GM18517 (cell line): ENCODE measurements around the gene LILRB3.
"Not testable (repeated sequence)": the region's sequence is repeated elsewhere in the genome, so short reads cannot be mapped to it uniquely, and the experiment has no call there.

ENCODE experiments used
- ATAC-seq: cut with Tn5 transposase; IDR thresholded peaks from one replicate; pipeline ENCODE4 v1.9.1; 2021; ENCODE audit warnings: mild to moderate bottlenecking, moderate library complexity; ENCODE audit not compliant: unreplicated experiment

Gene LILRB3

DNA sequence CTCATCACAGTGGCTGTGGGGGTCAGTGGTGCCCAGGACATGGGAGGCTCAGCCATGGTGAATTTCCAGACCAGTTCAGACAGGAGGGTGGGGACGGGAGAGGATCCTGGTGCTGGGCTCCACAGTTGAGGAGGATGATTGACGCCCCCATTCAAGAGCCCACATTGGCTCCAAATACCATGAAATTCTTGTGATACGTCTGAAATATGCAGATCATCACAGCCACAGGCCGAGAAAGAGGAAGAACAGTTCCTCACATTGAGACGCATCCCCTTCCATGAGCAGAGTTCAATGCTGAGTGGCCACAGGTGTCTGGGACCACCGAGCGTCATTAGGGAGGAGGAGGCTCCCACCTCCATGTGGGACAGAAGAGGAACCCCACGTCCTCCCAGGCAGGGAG, 21.0 kb upstream of the LILRB3 start:
- not testable (repeated sequence) for ATAC-seq

DNA sequence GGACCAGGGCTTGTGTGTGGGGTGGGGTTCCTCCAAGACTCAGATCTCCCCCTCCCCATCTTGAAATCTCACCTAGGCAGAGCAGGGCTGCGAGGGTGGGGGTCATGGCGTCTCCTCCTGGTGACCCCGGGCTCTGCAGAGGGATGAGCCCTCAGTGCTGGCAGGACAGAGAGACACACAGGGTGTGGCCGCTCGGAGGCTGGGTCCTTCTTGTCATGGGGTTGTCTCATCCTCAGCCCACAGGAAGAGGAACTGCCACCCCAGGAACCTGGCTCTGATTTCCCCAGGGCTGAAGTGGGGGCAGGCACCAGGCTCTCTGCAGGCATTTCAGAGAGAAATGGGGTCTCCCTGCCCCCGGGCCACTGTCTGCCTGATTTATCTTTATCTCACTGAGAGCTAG, 19.8 kb upstream of the LILRB3 start, which contains the start of gene LILRA6:
TSS of gene LILRA6 (minus strand) at position 145 of the 400 bp plus-strand sequence.
- ATAC-seq, result not testable (repeated sequence)

DNA sequence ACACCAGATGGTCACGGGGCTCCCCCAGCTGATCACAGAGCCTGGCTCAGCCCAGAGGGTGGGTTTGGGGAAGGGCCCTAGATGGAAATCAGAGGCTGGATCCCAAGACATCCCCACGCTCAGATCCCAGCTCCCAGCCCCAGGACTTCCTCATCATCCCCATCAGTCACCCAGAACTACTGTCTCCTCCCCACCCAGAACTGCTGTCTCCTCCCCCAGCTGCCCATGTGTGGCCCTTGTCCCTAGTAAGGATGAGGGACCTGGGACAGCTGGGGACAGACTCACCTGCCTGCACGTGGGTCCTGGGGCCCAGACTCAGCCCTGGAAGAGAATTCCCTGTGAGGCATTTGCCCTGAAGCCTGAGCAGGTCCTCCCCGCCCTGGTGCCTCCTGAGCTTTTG, 19.4 kb upstream of the LILRB3 start:
- ATAC-seq, result not testable (repeated sequence)

DNA sequence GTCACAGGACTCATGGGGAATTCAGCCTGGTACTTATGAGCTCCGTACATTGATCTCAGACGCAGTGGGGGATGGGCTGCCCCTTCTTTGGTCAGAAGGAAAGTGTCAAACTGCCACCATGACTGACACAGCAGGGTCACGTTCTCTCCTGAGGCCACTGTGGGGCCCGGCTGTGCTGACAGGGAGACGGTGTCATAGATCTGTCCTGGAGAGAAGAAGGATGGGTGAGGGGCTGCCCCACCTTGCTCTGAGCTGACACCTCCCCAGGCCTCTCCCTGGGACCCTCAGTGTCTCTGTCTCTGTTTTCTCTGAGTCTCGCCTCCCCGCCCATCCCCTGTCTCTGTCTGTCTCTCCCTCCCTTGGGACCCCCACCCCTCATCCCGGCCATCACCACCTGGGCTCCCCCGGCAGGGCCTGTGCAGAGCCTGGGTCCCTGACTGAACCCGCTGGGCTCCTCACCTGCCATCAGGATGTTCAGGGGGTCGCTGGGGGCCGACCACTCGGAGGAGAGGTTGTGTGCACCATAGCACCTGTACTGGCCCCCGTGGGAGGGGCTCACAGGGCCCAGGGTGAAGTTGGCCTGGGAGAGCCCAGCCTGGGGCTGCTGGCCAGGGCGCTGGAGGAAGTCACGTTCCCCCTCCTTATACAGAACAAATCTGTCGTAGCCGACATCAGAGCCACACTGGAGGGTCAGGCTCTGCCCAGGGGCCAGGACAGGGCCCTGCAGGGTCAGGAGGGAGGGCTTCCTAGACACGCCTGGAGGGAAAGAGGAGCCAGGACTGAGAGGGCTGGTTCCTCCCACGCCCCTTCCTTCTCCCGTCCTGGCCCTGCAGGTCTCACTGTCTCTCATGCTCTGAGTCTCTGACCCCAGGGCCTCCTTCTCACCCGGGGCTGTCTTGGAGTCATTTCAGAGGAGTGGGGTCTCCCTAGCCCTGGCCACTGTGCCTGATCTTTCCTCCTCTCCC, 17.8 kb upstream of the LILRB3 start:
- not testable (repeated sequence) for ATAC-seq

DNA sequence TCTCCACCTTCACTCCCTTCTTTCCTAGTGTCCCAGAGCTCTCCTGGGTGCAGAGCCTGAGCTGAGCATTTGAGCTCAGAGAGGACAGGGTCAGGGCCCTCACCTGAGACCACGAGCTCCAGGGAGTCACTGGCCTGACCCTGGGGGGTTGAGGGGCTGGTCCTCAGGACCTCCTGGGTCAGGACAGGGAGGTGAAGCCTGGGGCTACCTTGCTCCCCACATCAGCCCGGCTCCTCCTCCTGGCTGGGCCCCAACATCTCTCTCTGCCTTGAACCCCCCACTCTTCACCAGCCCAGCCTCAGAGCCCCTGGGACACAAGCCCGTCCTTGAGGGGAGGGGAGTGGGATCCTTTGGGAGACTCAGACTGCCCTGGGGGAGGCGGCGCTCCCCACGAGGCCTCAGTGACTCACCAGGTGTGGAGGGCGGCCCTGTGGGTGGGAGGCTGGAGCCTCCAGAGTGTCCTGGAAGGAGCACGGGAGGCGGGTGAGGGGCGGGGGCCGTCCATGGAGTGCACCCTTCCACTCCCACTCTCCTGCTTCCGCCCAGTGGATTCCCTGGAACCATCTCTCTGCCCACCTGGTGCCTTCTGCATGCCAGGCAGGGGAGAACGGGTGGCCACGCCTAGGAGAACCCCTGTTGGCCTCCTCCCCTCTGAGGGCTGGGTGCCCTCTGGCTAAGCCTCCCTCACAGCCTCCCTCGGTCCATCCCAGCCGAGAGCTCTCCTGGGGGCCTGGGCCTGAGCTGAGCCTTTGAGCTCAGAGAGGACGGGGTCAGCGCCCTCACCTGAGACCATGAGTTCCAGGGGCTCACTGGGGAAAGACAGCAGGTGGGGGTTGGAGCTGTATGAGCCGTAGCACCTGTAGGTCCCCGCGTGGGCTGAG, 16.9 kb upstream of the LILRB3 start:
- ATAC-seq, result not testable (repeated sequence)

DNA sequence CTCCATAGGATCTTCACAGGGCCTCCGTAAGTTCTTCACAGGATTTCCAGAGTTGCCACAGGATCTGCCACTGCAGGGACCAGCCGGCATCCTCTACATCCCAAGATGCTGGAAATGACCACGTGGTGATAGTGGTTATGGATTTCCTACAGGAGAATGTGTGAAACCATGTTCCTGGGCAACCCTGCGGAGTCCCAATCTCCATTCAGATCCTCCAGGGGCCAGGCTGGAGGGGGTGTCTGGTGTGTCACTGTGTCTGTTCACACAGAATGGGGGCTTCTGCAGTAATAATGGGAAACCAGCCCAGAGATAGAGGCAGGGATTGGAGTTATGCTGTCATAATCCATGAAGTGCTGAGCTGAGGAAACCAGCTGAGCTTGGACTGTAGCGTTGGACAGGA, 11.1 kb upstream of the LILRB3 start:
- no peak for ATAC-seq

DNA sequence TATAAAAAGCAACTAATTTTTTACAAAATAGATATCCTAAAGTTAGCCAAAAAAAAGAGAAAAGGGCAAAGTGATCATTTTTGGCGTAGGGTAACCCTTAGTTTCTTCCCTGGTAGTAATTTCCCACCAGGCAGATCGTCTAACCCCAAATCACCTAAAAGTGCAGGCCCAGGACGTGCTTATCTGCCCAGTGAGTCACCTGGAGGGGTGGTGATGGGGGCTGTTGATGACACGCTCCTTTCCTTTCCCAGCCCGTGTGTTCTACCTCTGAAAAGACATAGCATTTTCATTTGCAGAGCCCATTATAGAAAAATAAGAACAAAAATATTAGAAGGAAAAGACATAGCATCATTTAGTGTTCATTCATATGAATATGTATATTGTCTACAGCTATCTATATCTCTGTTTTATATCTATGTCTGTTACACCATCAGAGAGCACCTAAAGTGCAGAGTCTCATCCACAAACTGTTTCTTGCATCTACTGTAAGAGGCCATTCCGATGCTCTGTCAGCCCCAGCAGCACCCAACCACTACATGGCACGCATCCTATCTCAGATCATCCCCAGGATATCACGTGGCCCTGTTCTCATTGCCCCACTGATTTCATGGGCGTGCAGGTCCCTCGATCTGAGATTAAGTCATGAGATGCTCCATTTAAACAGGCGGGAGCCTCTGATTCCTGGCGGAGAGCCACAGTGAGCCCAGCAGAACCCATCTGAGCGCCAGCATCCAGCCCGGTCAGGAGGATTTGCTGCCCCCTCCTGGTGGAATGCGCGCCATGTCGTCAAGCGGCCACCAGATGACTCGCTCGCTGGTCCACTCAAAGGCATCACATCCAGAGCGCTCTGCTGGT, 8.5 kb upstream of the LILRB3 start:
- no peak for ATAC-seq

DNA sequence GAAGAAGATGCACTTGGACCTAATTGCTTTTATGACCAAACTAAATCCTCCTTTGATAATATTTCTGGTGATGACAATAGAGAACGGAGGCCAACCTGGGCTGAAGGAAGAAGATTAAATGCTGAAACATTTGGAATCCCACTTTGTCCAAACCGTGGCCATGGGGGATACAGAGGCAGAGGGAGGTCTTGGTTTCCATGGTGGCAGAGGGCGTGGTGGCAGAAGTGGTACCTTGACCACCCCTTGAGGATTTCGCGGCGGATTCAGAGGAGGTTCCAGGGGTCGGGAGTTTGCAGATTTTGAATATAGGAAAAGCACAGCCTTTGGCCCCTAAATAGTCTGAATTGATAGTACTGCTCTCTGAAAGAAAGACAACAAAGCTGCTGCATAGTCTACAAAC, 7.2 kb upstream of the LILRB3 start:
- ATAC-seq, result no peak

DNA sequence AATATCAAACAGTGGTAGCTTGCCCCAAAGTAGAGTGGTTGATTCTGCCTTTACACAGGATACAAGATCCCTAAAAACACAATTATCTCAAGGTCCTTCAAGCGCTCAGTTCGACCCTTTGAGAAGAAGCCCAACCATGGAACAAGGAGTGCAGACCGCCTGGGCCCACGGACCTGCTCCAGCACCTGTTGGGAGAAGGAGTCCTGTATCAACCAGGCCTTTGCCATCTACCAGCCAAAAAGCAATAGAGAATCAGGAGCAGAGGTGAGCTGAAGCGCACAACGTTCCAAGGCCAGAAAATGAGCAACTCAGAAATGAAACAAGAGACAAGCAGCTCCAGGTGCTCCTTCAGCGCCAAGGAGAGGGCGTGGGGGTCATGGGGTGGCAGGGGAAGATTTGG, 6.3 kb upstream of the LILRB3 start:
- ATAC-seq, result no peak

DNA sequence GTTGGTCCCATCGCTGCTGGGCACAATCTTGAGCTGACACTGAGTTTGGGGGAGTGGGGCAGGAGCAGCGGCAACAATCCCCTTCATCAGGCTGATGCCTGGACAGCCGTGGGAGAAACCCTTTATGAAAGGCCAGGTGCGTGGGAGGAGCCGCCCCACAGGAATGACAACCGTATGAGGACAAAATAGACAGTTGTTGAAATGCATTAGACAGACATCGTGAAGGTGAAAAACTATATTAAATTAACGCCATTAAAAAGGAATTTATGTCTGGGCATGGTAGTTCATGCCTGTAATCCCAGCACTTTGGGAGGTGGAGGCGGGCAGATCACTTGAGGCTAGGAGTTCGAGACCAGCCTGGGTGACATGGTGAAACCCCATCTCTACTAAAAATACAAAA, 1.8 kb upstream of the LILRB3 start:
- not testable (repeated sequence) for ATAC-seq

DNA sequence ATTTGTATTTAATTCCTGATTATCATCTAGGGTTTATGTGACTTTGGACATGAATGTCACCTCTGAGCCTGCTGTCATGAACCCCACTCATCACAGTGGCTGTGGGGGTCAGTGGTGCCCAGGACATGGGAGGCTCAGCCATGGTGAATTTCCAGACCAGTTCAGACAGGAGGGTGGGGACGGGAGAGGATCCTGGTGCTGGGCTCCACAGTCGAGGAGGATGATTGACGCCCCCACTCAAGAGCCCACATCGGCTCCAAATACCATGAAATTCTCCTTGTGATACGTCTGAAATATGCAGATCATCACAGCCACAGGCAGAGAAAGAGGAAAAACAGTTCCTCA, 1.1 kb upstream of the LILRB3 start:
- not testable (repeated sequence) for ATAC-seq

DNA sequence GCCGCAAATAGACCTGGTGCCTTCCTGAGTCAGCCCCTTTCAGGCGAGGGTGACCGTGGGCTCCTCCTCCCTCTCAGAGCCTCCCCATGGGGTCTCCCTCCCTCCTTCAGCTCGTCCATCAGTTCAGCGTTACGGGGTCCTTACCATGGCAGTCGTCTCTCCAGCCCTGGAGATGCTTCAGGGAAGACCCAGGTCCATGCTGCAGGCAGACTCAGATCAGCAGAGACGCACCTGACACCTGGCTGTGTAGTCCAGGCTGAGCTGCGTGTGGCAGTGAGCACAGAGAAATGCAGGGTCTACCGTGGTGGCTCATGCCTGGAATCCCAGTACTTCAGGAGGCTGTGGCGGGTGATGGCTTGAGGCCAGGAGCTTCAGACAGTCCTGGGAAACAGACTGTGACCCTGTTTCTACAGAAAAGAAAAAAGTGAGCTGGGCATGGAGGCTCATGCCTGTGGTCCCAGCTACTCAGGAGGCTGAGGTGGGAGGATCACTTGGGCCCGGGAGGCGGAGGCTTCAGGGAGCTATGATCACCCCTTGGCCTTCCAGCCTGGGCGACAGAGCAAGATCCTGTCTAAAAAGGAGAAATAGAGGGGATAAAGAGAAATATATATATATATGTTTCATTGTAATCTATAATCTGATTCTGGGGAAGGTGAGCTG, 600 bp upstream of the LILRB3 start:
- not testable (repeated sequence) for ATAC-seq

DNA sequence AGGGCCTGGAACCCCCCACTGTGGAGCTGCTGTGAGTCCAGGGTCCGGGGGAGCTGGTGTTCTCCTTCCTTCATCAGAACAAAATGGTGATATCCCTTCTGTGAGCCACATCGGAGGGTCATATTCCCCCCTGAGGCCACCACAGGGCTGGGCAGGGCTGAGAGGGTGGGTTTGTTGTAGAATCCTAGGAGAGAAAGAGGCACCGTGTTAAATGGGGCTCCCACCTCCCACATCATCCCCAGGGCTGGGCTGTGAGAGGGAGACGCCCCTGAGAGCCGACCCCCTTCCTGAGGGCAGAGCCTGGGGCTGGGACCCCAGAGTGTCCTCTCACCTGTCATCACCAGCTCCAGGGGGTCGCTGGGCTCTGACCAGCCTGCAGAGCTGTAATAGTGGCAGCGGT, 860 bp downstream of the LILRB3 start:
- ATAC-seq, result not testable (repeated sequence)

DNA sequence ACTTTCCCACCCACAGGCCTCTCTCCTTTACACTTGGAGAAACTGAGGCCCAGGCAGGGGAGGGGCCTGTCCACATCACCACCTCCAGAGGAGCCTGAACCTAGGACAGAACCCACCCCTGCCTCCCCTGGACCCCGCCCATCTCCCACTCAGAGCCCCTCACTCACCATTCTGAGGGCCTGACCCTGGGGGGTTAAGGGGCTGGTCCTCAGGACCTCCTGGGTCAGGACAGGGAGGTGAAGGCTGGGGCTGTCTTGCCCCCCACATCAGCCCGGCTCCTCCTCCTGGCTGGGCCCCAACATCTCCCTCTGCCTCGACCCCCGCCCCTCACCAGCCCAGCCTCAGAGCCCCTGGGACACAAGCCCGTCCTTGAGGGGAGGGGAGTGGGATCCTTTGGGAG, 3.1 kb downstream of the LILRB3 start:
- ATAC-seq, result not testable (repeated sequence)

DNA sequence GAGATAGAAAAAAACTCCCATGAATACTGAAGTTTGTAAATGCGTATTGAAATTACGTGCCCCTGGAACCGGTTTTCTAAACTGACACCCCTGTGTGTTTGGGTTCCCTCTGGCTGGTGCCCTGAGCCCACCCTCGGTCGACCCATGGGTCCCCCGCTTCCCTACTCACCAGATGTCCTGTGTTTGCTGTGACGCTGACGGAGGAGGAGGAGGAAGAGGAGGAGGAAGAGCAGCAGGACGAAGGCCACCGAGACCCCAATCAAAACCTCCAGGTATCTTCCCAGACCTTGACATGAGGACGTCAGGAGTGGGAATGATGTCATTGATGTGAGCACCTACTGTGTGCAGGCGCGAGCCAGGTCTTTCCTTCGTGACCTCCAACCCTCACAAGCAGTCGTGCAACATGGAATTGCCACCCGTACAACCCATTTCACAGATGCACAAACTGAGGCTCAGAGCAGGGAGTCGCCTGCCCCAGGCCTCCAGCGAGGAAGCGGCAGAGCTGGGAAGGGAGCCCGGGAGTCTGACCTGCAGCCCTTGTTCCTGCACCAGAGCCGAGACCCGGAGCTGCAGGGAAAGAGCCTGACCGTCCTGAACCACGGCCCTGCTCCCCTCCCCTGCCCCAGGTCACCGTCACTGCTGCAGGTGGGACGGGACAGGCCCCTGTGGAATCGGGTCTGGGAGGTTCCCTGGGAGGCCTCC, 3.7 kb downstream of the LILRB3 start:
- no peak for ATAC-seq

DNA sequence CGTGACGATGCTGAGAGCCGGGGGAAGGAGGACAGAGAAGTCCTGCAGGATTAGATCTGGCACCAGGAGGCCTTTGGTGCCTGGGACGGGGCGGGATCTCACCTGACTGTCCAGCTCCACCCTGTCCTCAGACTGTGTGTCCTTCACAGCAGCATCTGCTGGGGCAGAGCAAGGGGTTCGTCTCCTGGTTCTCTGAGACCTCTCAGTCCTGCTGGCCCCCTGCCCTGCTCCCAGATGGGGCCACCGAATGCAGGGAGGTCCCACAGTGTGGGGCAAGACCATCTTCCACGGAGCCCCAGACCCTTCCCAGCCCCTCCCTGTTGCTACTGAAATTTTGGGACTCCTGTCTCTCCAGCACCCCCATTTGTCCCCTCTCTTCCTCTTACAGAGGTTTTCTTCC, 4.5 kb downstream of the LILRB3 start:
- no peak for ATAC-seq

DNA sequence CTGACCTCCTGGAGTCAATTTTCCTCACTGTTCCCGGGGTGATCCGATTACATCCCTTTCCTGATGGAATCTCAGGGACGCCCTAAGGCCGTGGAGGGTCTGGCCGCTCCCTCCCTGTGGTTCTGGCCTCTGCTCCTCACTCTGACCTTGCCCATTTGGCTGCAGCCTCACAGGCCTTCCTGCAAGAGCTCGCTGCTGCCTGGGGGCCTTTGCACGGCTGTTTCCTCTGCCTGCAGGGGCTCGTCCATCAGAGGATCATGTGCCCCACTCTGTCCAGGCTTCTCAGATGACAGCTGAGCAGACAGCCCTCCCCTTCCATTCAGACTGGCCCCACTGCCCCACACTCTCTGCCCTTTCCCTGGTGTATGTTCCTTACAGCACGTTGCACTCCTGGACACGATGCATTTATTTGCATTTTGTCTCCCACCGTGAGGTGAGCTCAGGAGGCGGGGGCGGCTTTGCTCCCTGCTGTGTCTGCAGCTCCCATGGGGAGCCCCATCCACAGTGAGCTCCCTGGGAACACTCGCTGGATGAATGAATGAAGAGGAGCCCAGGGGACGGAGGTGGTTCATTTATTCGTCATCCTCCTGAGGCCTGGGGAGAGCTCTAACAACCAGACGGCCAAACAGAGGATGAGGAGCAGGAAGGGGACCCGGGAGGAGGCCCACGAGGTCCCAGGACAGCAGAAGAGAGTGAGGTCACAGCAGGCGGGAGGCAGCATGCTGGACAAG, 5.1 kb downstream of the LILRB3 start:
- not testable (repeated sequence) for ATAC-seq

DNA sequence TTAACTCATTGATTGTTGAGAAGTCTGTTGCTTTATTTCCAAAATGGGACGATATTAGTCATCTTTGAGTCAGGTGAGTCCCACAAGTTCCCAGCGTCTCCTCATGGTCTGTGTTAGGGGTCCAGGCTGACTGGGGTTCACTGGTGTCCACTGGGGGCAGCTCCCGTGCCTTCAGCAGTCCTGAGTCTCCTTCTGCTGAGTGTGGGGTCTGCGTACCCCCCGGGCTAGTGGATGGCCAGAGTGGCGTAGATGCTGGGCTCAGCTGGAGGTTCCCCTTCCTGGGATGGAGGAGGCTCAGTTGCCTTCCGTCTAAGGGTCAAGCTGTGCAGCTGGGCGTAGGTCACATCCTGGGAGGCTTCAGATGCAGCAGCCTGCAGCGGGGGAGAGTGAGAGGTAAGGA, 5.9 kb downstream of the LILRB3 start:
- ATAC-seq, result no peak

DNA sequence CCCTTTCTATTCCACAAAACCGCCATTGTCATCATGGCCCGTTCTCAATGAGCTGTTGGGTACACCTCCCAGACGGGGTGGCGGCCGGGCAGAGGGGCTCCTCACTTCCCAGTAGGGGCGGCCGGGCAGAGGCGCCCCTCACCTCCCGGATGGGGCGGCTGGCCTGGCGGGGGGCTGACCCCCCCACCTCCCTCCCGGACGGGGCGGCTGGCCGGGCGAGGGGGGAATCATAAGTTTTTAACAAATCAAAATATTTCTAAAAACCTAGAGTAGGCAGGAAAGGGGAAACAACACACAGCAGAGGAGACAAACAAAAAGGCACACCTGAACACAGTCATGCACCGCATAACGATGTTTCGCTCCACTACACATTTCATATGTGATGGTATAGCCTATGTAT, 8.1 kb downstream of the LILRB3 start:
- ATAC-seq, result not testable (repeated sequence)
